GM21390 (cell line): ENCODE measurements around the gene TCP11.

Experiments used
- ATAC-seq: cut with Tn5 transposase; IDR thresholded peaks from one replicate; pipeline ENCODE4 v1.9.1; 2021; ENCODE audit not compliant: unreplicated experiment

The TCP11 gene

DNA sequence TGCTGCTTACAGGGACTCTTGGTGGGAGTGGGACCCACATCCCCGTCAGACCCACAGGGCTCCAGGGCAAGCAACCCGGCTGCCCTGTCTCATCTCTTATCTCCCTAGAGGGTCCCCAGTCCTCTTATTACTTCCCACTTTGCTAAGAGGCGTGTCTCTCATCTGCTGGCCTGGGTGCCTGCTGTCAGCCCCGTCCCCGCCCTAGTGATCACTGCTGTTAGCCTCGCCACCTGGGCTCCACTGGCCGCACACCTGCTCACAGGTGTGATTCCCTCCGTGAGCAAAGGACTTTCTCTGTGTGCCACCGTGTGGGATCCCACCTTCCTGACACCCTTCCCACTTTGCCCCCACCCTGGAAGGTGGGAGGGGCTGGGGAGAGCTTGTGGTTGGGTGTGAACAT is 57.6 kb downstream of the TCP11 start:
- ATAC-seq, result no peak

GRCh38 chr6:35082733-35083403 is 58.3 kb downstream of the TCP11 start:
- no peak for ATAC-seq

GRCh38 chr6:35082046-35082732 is 59.0 kb downstream of the TCP11 start:
- ATAC-seq, result no peak

DNA sequence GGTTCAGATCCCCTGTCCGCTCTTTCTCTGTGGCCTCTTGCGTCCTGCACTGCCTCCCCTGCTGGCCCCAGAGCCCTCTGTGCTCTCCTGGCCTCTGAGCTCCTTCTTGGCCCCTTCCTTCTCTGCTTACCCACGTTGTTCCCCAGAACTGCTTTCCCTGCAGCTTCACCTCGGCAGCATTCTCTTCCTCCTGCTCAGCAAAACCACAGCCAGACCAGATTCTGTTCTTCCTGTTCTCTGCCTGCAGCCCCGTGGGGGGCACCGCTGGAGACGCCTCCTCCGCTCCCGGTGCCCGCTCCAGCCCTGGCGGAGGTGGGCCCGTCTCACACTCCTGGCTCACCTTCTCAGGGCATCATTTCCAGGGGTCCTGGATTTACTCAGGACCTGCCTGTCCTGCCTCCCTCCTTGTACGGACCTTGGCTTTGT is 59.7 kb downstream of the TCP11 start:
- no peak for ATAC-seq

DNA sequence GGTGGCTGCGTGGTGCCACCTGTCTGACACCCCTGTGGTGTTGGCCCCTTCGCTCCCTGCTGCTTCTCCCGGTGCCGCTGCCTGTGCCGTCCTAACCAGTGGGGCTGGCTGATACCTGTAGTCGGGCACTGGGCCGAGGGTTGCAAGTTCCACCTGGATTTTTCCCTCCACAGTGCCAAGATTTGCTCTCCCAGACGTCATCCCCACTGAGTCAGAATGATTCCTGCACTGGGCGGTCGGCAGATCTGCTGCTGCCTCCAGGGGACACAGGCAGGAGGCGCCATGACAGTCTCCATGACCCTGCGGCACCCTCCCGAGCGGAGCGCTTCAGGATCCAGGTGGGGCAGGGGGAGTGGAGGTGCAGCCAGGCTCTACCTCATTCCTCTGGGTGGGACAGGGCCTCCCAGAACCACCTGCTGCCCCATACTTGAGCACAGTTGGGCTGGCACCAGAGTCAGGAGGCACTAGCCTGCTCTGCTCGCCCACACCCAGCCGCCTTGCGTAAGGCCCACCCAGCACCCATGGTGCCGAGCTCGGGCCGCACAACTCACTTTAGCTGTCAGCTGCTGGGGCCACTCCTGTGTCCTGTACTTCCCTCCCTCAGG is 60.2 kb downstream of the TCP11 start:
- no peak for ATAC-seq

DNA sequence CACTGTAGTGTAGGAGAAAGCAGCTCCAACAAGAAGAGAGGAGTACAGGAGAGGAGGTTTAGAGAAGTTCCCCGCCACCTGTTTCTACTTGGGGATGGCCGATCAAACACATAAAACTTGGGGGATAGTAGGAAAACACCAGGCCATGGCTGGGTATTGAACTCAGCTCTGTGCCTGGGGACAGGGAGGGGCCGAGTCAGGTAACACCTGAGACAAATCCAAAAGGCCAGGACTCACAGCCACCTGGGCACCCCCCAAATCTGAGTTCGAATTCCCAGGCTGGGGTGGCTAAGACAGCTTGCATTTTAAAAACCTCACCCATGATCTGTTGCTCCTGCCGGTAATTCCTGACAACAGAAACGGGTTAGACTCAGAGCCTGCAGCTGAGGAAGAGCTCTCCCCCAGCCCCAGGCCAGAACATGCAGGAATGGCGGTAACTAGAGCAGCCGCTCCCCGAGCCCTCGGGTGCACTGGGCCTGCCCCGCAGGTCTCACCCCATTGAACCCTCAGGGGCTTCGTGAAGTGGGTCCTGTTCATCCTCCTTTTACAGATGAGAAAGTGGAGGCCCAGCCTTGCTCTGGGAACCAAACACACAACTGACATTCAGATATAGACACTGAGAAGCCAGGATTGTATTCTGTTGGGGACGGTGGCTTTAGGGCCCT is 61.0 kb downstream of the TCP11 start:
- ATAC-seq, result no peak

DNA sequence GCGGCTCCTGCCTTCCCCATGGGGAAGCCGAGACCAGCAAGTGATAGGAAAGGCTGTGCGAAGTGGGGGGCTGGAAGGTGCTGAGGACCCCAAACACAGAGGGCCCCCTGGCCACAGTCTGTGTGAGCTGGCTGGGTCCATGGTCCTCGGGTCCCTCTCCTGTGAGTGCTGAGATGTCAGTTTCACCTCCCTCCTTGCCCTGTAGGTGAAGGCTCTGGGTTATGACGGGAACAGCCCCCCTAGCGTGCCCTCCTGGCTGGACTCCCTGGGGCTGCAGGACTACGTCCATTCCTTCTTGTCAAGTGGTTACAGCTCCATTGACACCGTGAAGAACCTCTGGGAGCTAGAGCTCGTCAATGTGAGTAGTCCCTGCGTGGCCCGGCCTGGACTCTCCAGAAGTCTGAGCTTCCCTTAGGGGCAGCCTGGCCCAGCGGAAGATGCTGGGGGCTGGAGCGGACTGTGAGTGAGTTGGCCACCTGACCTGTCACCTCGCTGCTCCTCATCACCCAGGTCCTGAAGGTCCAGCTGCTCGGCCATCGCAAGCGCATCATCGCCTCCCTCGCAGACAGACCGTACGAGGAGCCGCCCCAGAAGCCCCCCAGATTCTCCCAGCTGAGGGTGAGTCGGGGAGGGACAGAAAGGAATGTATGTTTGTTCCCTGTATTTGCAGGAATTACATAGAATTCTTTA is 61.7 kb downstream of the TCP11 start:
- no peak for ATAC-seq

DNA sequence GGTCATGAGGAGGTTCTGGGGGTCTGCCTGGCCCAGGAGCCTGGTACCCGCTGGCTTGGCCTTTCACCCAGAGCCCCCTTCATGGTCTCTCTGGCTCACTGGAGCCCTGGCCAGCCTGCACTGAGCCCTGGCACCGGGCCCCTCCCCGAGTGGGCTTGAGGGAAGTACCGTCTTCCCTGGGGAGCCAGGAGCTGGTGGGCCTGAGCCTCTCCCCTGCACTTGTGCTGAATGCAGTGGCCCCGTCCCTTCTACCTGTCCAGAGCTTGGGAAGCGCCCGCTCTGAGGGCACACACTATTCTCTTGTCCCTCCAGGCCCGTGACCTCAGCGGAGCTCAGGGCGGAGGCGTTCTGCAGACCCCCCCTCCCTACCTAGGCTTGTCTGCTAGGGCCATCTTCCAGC is 62.2 kb downstream of the TCP11 start:
- ATAC-seq, result no peak

- no peak for ATAC-seq
Observed at GRCh38 chr6:35078226-35078850, 62.8 kb downstream of the TCP11 start.

- no peak for ATAC-seq
Observed at GRCh38 chr6:35077713-35078105, 63.4 kb downstream of the TCP11 start.

- no peak for ATAC-seq
Observed at GRCh38 chr6:35076997-35077712, 64.0 kb downstream of the TCP11 start.

DNA sequence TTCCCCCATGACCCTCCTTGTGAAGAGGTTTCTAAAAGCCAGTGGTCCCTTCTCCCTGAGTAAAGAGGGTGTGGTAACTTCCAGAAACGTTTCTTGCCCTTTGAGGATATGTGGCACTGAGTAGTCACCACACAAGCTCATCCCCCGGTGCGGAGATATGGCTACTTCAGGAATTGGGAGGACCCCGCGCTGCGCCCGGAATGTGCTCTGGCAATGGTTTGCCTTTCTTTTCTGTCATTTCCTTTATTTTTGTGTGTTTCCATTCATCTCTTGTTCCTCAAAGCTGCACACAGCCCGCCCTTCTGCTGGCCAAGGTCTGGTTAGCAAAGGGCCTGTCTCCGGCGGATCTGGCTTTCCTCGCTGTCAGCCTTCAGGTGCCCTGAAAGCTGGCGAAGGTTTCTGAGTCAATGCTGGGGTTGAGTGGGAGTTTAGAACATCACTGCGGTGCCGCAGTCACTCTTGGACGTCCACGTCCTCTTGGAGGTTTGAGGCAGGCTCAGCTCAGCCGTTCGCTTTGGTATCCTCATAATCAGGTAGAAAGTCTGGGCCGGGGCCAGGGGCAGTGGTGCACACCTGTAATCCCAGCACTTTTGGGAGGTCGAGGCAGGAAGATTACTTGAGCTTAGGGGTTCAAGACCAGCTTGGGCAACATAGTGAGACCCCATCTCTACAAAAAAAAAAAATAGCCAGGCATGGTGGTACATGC is 67.2 kb downstream of the TCP11 start:
- no peak for ATAC-seq

DNA sequence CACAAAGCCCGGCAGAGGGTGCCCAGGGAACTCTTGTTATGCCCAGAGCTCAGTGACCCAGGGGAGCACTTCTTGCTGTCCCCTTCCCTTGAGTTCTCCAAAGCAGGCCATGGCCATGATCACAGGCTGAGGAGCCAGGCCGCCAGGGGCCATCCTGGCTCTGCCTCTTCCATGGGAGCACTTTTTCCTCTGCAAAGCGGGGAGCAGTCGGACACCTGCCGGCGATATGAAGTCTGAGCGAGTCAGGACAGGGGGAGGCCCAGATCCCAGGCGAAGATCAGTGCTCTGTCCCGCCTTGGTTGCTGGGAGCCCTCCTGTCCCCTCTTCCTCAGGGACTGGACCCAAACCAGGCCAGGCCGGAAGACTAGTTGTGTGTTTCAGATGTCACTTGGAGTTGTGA is 67.9 kb downstream of the TCP11 start:
- ATAC-seq, result no peak

GRCh38 chr6:35072698-35073055 is 68.5 kb downstream of the TCP11 start:
- ATAC-seq, result no peak

- ATAC-seq, result no peak
Observed at GRCh38 chr6:35072051-35072697, 69.0 kb downstream of the TCP11 start.

DNA sequence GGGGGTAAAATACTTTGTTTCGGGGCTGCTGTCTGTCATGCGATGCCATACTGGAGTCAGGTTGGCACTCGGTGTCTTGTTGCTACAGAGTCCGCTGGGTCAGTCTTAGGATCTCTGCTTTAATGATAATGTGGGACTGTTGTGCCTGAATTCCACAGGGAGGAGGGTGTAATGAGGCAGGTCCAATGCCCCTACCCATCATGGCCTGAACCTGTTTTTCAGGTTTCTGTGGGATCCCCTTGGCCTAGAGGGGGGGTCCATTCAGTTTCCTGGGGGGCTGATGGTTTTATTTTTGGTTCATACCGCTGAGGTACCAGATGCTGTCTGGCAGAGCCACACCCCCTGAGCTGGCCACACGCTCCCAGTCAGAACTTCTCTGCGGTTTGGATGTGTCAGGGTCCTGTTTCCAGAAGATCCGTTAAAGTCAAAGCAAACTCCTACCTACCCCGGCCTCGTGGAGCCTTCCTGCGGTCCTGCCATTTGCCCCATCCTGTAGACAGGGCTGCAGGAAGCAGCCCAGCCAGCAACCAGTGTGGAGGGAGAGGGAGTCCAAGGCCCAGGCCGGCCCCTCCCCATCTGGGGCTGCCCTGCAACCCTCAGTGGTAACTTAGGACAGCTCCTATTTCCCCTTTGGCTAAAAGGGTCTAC is 69.7 kb downstream of the TCP11 start:
- no peak for ATAC-seq

DNA sequence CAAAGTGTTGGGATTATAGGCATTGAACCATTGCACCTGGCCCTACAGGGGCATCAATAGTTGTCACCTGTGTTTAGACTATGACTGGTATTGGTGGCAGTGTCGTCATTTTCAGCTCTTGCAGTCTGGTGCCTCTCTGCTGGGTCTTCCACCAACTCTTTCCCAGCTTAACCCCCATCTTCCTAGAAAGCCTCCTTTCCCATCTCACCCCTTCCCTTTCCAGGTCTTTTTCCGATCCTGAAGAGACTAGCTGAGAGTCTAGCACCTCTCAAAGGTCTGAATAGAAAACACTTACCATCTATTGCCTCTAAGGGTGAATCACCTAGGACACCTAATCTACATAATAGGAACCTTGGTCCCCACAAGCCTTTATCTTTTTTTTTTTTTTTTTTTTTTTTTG is 71.0 kb downstream of the TCP11 start:
- no peak for ATAC-seq

DNA sequence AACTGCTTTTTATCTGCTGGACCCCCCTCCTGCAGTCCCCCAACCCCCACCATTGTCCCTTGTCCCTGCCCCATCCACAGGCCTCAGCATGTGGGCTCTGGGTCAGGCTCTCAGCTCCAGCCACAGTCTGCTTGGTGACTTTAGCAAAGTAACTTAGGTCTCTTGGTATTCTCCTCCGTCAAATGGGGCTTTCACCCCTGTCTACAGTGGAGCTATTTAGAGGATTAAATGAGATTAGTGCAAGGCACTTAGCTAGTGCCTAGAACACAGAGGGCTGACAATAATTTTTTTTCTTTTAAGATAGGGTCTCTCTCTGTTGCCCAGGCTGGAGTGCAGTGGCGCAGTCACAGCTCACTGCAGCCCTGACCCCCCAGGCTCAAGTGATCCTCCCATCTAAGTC is 71.9 kb downstream of the TCP11 start:
- no peak for ATAC-seq

- no peak for ATAC-seq
Observed at GRCh38 chr6:35068644-35069043, 72.5 kb downstream of the TCP11 start.
